K562 (cell line): ENCODE results near the gene DROSHA. TPM values are rescaled to one million over a fixed set of nuclear protein-coding genes. Genes with fewer than 3 reads are reported as not detected.

Source experiments
- ATAC-seq: fragments of 200-7000 bp; cut with Tn5 transposase; 3 replicates; pipeline ENCODE4 v1.9.1; 2020; ENCODE audit warnings: moderate library complexity
- BruUV-seq: library from RNA; stranded (reverse); fragments of 400-500 nt; replicated peaks from 2 replicates; lab custom pipeline; 2021; lab: Mats Ljungman, UMichigan
- CTCF ChIA-PET: fragments of 300-600 bp; formaldehyde crosslinking; extraction: SDS; loops from one replicate; lab custom pipeline; 2021; ENCODE audit warnings: low intra/inter-chr PET ratio; lab: Yijun Ruan, JAX
- POLR2A ChIA-PET: fragments of 300-600, 350-650 bp; sonication (Branson Sonifier 250); formaldehyde crosslinking; extraction: SDS; loops from one replicate; lab custom pipeline; 2021; ENCODE audit warnings: antibody characterized with exemption, inconsistent platforms; lab: Yijun Ruan, JAX
- DNase-seq, 4 experiments: peaks; one replicate each; pipeline versions ENCODE4 v3.0.0 to v3.0.0-alpha.2; 2011 to 2018; ENCODE audit warnings: low spot score in 3 of 4, mixed read lengths in 3 of 4; ENCODE audit errors: extremely low read depth in 1 of 4
- FAIRE-seq: peaks from 2 replicates; lab custom pipeline; 2011; peaks lifted over from hg19 to GRCh38; lab: Jason Lieb, UNC
- H2AFZ ChIP-seq: 2 replicates; pipeline ENCODE4 v1.6.0; 2011; ENCODE audit warnings: low read depth, low read length, control low read depth, inconsistent platforms
- H3K27ac ChIP-seq: fragments of 200-600 bp; 3 replicates; pipeline ENCODE4 v1.8.0; 2011; ENCODE audit warnings: low read depth, mild to moderate bottlenecking, control low read depth, inconsistent platforms, low read length, moderate library complexity, mixed read lengths; ENCODE audit errors: extremely low read depth
- H3K27me3 ChIP-seq, 2 experiments: fragments of 300-600 bp in 1 of 2; 2 replicates in 1 of 2; 3 replicates in 1 of 2; pipeline versions ENCODE4 v1.6.0 to v1.8.0; 2011; ENCODE audit warnings: inconsistent platforms in 2 of 2, low read length in 2 of 2, mild to moderate bottlenecking in 1 of 2, mixed read lengths in 1 of 2, moderate library complexity in 1 of 2; ENCODE audit not compliant: control insufficient read depth in 2 of 2, insufficient read depth in 2 of 2
- H3K36me3 ChIP-seq: fragments of 300-600 bp; 3 replicates; pipeline ENCODE4 v1.8.0; 2011; ENCODE audit warnings: mild to moderate bottlenecking, low read length, inconsistent platforms; ENCODE audit not compliant: control insufficient read depth, insufficient read depth
- H3K4me1 ChIP-seq, 2 experiments: fragments of 200-600 bp in 1 of 2; replicated peaks in 1 of 2; 2 replicates in 1 of 2; 3 replicates in 1 of 2; pipeline versions ENCODE4 v1.5.1 to v1.8.0; 2011; ENCODE audit warnings: inconsistent platforms in 2 of 2, low read length in 2 of 2, mild to moderate bottlenecking in 1 of 2, mixed read lengths in 1 of 2, moderate library complexity in 1 of 2; ENCODE audit not compliant: control insufficient read depth in 2 of 2, insufficient read depth in 2 of 2
- H3K4me2 ChIP-seq: 2 replicates; pipeline ENCODE4 v1.6.1; 2011; ENCODE audit warnings: low read length, control low read depth, inconsistent platforms, mixed read lengths; ENCODE audit not compliant: insufficient read depth
- H3K4me3 ChIP-seq: fragments of 200-600 bp; sonication (generic), shearing (Covaris generic); 2 replicates; pipeline ENCODE4 v1.5.1; 2016; ENCODE audit warnings: control low read depth, inconsistent platforms
- H3K79me2 ChIP-seq: fragments of 200-600 bp; 3 replicates; pipeline ENCODE4 v1.8.0; 2011; ENCODE audit warnings: low read length, inconsistent platforms; ENCODE audit not compliant: control insufficient read depth, insufficient read depth
- H3K9ac ChIP-seq, 2 experiments: 2 replicates each; pipeline versions ENCODE4 v1.6.0 to v1.6.1; 2011; ENCODE audit warnings: low read depth in 2 of 2, low read length in 2 of 2, control low read depth in 1 of 2, inconsistent platforms in 1 of 2, mild to moderate bottlenecking in 1 of 2, mixed read lengths in 1 of 2; ENCODE audit not compliant: insufficient read depth in 1 of 2
- H3K9me1 ChIP-seq: one replicate; pipeline ENCODE4 v1.6.0; 2011; ENCODE audit warnings: inconsistent platforms, mild to moderate bottlenecking, low read length, moderate library complexity; ENCODE audit not compliant: control insufficient read depth, insufficient read depth
- H3K9me3 ChIP-seq: replicated peaks from 2 replicates; pipeline ENCODE4 v1.5.1; 2011; ENCODE audit warnings: low read depth, low read length, inconsistent platforms; ENCODE audit not compliant: control insufficient read depth, insufficient read depth
- H4K20me1 ChIP-seq: replicated peaks from 2 replicates; pipeline ENCODE4 v1.6.1; 2011; ENCODE audit warnings: low read length, inconsistent platforms, mixed read lengths; ENCODE audit not compliant: control insufficient read depth, insufficient read depth
- ARNT ChIP-seq, 2 experiments: fragments of 450-650 bp; IDR thresholded peaks; 2 replicates each; pipeline ENCODE4 v1.6.1; 2016; ENCODE audit warnings: mild to moderate bottlenecking in 1 of 2
- CC2D1A ChIP-seq: fragments of 450-650 bp; IDR thresholded peaks from 2 replicates; pipeline ENCODE4 v1.6.1; 2017; ENCODE audit warnings: mild to moderate bottlenecking
- ELF4 ChIP-seq: fragments of 450-650 bp; formaldehyde crosslinking; IDR thresholded peaks from 2 replicates; pipeline ENCODE4 v1.4.0; 2022; ENCODE audit warnings: missing genetic modification characterization
- FOXJ3 ChIP-seq: sonication (generic); formaldehyde crosslinking; IDR thresholded peaks from 2 replicates; pipeline ENCODE4 v1.4.0; 2020; ENCODE audit warnings: mild to moderate bottlenecking, missing genetic modification reagents
- FOXM1 ChIP-seq, 2 experiments: fragments of 450-650 bp in 1 of 2; sonication (generic) in 1 of 2; formaldehyde crosslinking in 1 of 2; IDR thresholded peaks; 2 replicates each; pipeline versions ENCODE4 v1.6.1 to v1.9.0; 2017 to 2022; ENCODE audit warnings: low read depth in 2 of 2, mild to moderate bottlenecking in 2 of 2, missing genetic modification reagents in 1 of 2, moderate library complexity in 1 of 2
- GABPB2 ChIP-seq: fragments of 250-450 bp; sonication (Bioruptor Pico); conservative IDR thresholded peaks from 2 replicates; pipeline ENCODE4 v1.5.1; 2021; ENCODE audit warnings: mild to moderate bottlenecking
- GTF2A2 ChIP-seq: IDR thresholded peaks from 2 replicates; pipeline ENCODE4 v1.6.1; 2016; ENCODE audit warnings: mild to moderate bottlenecking, missing genetic modification characterization, missing compliant biosample characterization
- HDAC1 ChIP-seq, 2 experiments: fragments of 450-650 bp; IDR thresholded peaks; 2 replicates each; pipeline ENCODE4 v1.6.1; 2016 to 2017; ENCODE audit warnings: inconsistent platforms in 1 of 2, mild to moderate bottlenecking in 1 of 2, moderate library complexity in 1 of 2
- KLF1 ChIP-seq: fragments of 450-650 bp; IDR thresholded peaks from 2 replicates; pipeline ENCODE4 v1.6.1; 2016; ENCODE audit warnings: missing genetic modification characterization, missing compliant biosample characterization
- NR1H2 ChIP-seq: sonication (generic); formaldehyde crosslinking; IDR thresholded peaks from 2 replicates; pipeline ENCODE4 v1.4.0; 2020; ENCODE audit warnings: mild to moderate bottlenecking, missing genetic modification reagents
- SMAD2 ChIP-seq: fragments of 150-350 bp; IDR thresholded peaks from 2 replicates; pipeline ENCODE4 v1.6.1; 2014; ENCODE audit warnings: low read depth, mild to moderate bottlenecking, low read length
- SREBF2 ChIP-seq: sonication (generic); formaldehyde crosslinking; IDR thresholded peaks from 2 replicates; pipeline ENCODE4 v1.4.0; 2020; ENCODE audit warnings: mild to moderate bottlenecking, missing genetic modification reagents
- TAF7 ChIP-seq: fragments of 450-650 bp; IDR thresholded peaks from 2 replicates; pipeline ENCODE4 v1.6.1; 2016; ENCODE audit warnings: missing genetic modification characterization, missing compliant biosample characterization
- TCFL5 ChIP-seq: fragments of 250-450 bp; sonication (Bioruptor Pico); conservative IDR thresholded peaks from 2 replicates; pipeline ENCODE4 v1.6.1; 2021; ENCODE audit warnings: mild to moderate bottlenecking, moderate library complexity, matching md5 sums
- ZNF324 ChIP-seq: fragments of 250-450 bp; sonication (Bioruptor Pico); IDR thresholded peaks from 2 replicates; pipeline ENCODE4 v1.4.0; 2020; ENCODE audit warnings: mild to moderate bottlenecking
- ZNF583 ChIP-seq: fragments of 250-450 bp; sonication (Bioruptor Pico); IDR thresholded peaks from 2 replicates; pipeline ENCODE4 v1.4.0; 2020
- WGBS: fragments of 100-300 bp; shearing (Covaris generic); methylation state at CpG from one replicate; pipeline ENCODE4 v1.1.6; 2016; ENCODE audit warnings: low coverage, mixed read lengths; ENCODE audit not compliant: insufficient coverage; ENCODE audit errors: missing lambda C conversion rate; 5-methylcytosine and 5-hydroxymethylcytosine counted together
- in situ Hi-C: fragments of 300-500 bp; cut with MboI; formaldehyde crosslinking; loops from 4 replicates; pipeline ENCODE4 v1.15.0; 2018; ENCODE audit warnings: inconsistent platforms, mixed read lengths
- intact Hi-C: fragments of 100-400 bp; cut with micrococcal nuclease; formaldehyde crosslinking; loops from 2 replicates; pipeline ENCODE4 v1.14.2; 2022
- polyA plus RNA-seq, 8 experiments: library from polyadenylated mRNA; depleted of rRNA in 4 of 8; stranded (reverse) in 5 of 8; unstranded in 3 of 8; fragments of >200 nt; fragmentation: Nextera tagmentation in 2 of 8; fragmentation: Illumina TruSeq in 1 of 8; extraction: Ambion mirVana in 2 of 8; extraction: Trizol in 1 of 8; gene quantifications; 2 replicates each; pipeline versions ENCODE4 v1.2.1 to v1.2.3, GENCODE V29; 2011 to 2014; ENCODE audit warnings: inconsistent platforms in 1 of 8, missing spikeins in 1 of 8
- total RNA-seq, 7 experiments: library from RNA; depleted of rRNA in 6 of 7; stranded (reverse); fragments of >200 nt in 6 of 7; fragmentation: Illumina TruSeq in 2 of 7; extraction: Trizol in 2 of 7; gene quantifications; 2 replicates each; pipeline versions ENCODE4 v1.2.1 to v1.2.3, GENCODE V29; 2011 to 2021; ENCODE audit warnings: low replicate concordance in 1 of 7
- TF ChIP-seq, protein P1 (sequence below): fragments of 450-650 bp; IDR thresholded peaks from 2 replicates; pipeline ENCODE4 v1.6.1; 2017; ENCODE audit warnings: antibody characterized with exemption
- TF ChIP-seq, protein P2 (sequence below): sonication (generic); formaldehyde crosslinking; IDR thresholded peaks from 2 replicates; pipeline ENCODE4 v1.8.1; 2022; ENCODE audit warnings: missing genetic modification reagents
- TF ChIP-seq, protein P3 (sequence below): sonication (generic); formaldehyde crosslinking; IDR thresholded peaks from 2 replicates; pipeline ENCODE4 v1.8.1; 2023; ENCODE audit warnings: mild to moderate bottlenecking, missing genetic modification reagents

The DROSHA gene
- total and polyA plus RNA-seq, 9 of the 15 experiments (the other 6 are each of a cell fraction or from before 2014, with no cell fraction given): 52.5 to 109 (median 68.9) TPM

DNA sequence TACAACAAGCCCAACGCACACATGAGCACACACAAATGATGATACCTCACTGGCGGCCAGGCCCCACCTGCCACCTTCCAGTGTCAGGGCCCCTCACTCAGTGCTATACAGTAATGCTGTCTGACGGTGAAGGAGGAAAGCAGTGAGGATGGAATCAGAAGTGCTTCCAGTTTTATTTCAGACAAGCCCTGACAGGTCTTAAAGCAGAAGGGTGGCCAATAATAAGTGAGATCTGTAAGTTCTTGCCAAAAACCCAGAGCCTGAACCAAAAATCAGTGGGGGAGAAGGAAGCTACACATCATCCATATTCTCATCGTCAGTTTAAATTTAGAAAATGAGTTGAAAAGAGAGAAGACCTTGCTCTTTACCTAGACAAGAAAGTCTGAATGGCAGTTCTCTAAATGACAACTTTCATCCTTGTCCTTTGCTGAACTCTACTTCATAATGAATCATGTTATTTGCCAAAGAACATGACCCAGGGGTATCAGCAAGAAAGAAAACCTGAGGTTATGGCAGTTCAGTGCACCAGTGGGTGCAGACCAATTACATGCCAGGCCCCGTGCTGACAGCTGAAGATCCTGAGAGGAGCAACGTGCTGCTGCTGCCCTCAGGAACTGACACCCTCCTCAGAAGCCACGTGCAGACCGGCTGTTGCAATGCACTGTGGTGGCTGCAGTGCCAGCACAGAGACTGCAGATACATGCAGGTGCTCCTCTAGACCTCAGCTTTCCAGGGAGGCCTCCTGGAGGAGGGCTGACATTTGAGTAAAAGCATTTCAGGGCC is 118.7 kb downstream of the DROSHA start:
- Histone ChIP-seq H3K4me3 (no peak overlapping the region), H3K4me1 (no peaks in the 10 kb centered on the region), H4K20me1 (no peaks in the 10 kb centered on the region), H3K36me3 (peaks cover 96% of the 10 kb centered on the region), H3K27me3 (no peaks in the 10 kb centered on the region), H3K9me1 (no peaks in the 10 kb centered on the region), H3K4me2 (no peak overlapping the region), H3K79me2 (no peaks in the 10 kb centered on the region), H3K27ac (no peak overlapping the region), H3K9ac (no peak overlapping the region), H3K9me3 (no peaks in the 10 kb centered on the region), H2AFZ (no peak overlapping the region)
- intact Hi-C loops: no loop called here
- in situ Hi-C loops: no loop called here
- DNase-seq (no peak), FAIRE-seq (no peak), ATAC-seq (no peak)
- ChIA-PET POLR2A (interaction anchor here (1.0 kb wide), 1 partner anchor 40 kb away, joined by 3 read pairs; no protein-coding TSS in a partner anchor), CTCF (no interaction called here)
- BruUV-seq: no TSS peak
- 86% methylated on average over 8 of the region's 8 CpGs for WGBS
- TF ChIP-seq KLF1 (tag): no peak
- TF ChIP-seq FOXJ3 (CRISPR knock-in tag): no peak
- TF ChIP-seq SREBF2: no peak
- no peak for TF ChIP-seq SMAD2
- TF ChIP-seq, protein P1, sequence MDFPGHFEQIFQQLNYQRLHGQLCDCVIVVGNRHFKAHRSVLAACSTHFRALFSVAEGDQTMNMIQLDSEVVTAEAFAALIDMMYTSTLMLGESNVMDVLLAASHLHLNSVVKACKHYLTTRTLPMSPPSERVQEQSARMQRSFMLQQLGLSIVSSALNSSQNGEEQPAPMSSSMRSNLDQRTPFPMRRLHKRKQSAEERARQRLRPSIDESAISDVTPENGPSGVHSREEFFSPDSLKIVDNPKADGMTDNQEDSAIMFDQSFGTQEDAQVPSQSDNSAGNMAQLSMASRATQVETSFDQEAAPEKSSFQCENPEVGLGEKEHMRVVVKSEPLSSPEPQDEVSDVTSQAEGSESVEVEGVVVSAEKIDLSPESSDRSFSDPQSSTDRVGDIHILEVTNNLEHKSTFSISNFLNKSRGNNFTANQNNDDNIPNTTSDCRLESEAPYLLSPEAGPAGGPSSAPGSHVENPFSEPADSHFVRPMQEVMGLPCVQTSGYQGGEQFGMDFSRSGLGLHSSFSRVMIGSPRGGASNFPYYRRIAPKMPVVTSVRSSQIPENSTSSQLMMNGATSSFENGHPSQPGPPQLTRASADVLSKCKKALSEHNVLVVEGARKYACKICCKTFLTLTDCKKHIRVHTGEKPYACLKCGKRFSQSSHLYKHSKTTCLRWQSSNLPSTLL: no peak
- TF ChIP-seq NR1H2 (CRISPR knock-in tag): no peak
- no peak for TF ChIP-seq CC2D1A
- no peak for TF ChIP-seq TCFL5 (CRISPR knock-in tag)
- no peak for TF ChIP-seq TAF7 (tag)
- TF ChIP-seq HDAC1 (IDR thresholded peaks at IDR 0.05): no peak
- no peak for TF ChIP-seq ZNF324
- TF ChIP-seq, protein P2, sequence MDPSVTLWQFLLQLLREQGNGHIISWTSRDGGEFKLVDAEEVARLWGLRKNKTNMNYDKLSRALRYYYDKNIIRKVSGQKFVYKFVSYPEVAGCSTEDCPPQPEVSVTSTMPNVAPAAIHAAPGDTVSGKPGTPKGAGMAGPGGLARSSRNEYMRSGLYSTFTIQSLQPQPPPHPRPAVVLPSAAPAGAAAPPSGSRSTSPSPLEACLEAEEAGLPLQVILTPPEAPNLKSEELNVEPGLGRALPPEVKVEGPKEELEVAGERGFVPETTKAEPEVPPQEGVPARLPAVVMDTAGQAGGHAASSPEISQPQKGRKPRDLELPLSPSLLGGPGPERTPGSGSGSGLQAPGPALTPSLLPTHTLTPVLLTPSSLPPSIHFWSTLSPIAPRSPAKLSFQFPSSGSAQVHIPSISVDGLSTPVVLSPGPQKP (CRISPR knock-in tag): no peak
- no peak for TF ChIP-seq ELF4
- no peak for TF ChIP-seq FOXM1 (IDR thresholded peaks at IDR 0.05; ENCODE audit: low read depth)
- TF ChIP-seq FOXM1 (CRISPR knock-in tag; IDR thresholded peaks at IDR 0.05; ENCODE audit: low read depth): no peak
- no peak for TF ChIP-seq GTF2A2
- TF ChIP-seq, protein P3, sequence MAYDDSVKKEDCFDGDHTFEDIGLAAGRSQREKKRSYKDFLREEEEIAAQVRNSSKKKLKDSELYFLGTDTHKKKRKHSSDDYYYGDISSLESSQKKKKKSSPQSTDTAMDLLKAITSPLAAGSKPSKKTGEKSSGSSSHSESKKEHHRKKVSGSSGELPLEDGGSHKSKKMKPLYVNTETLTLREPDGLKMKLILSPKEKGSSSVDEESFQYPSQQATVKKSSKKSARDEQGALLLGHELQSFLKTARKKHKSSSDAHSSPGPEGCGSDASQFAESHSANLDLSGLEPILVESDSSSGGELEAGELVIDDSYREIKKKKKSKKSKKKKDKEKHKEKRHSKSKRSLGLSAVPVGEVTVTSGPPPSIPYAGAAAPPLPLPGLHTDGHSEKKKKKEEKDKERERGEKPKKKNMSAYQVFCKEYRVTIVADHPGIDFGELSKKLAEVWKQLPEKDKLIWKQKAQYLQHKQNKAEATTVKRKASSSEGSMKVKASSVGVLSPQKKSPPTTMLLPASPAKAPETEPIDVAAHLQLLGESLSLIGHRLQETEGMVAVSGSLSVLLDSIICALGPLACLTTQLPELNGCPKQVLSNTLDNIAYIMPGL (CRISPR knock-in tag): no peak
- TF ChIP-seq ARNT (IDR thresholded peaks at IDR 0.05): no peak
- no peak for TF ChIP-seq GABPB2 (CRISPR knock-in tag)
- no peak for TF ChIP-seq ZNF583 (CRISPR knock-in tag)
